BJ (cell line): ENCODE measurements around the gene TNFAIP8L3. TPM values are rescaled to one million over a fixed set of nuclear protein-coding genes. Genes with fewer than 3 reads are reported as not detected.

ENCODE experiments used
- CTCF ChIA-PET: fragments of 350-600 bp; formaldehyde crosslinking; extraction: SDS; loops from one replicate; lab custom pipeline; 2021; ENCODE audit warnings: antibody characterized with exemption, inconsistent platforms; lab: Yijun Ruan, JAX
- POLR2A ChIA-PET: fragments of 300-600 bp; sonication (Branson Sonifier 250); formaldehyde crosslinking; extraction: SDS; loops from one replicate; lab custom pipeline; 2021; ENCODE audit warnings: antibody characterized with exemption; lab: Charles Lee
- DNase-seq: peaks from one replicate; pipeline ENCODE4 v3.0.0-alpha.2; 2011; ENCODE audit warnings: low read depth
- H3K27me3 ChIP-seq: 2 replicates; pipeline ENCODE4 v1.6.0; 2011; ENCODE audit warnings: low read length; ENCODE audit not compliant: control insufficient read depth, insufficient read depth
- H3K36me3 ChIP-seq: 2 replicates; pipeline ENCODE4 v1.5.1; 2011; ENCODE audit warnings: low read length; ENCODE audit not compliant: control insufficient read depth, insufficient read depth
- H3K4me3 ChIP-seq: 2 replicates; pipeline ENCODE4 v1.5.1; 2011; ENCODE audit warnings: low read depth, mild to moderate bottlenecking, control low read depth, low read length
- CTCF ChIP-seq: IDR thresholded peaks from 2 replicates; pipeline ENCODE4 v1.5.1; 2011; ENCODE audit warnings: low read depth, mild to moderate bottlenecking, control low read depth, inconsistent platforms, low read length, moderate library complexity; ENCODE audit not compliant: insufficient read depth
- polyA plus RNA-seq: library from polyadenylated mRNA; depleted of rRNA; stranded (reverse); fragments of >200 nt; gene quantifications from 2 replicates; pipeline ENCODE4 v1.2.3, GENCODE V29; 2011

The TNFAIP8L3 gene
- polyA plus RNA-seq, 1 experiment, result 0.04 TPM

- no peak for TF ChIP-seq CTCF
- Histone ChIP-seq H3K36me3 (no peaks in the 10 kb centered on the region), H3K27me3 (peaks cover 9% of the 10 kb centered on the region; the same call in 1 of the 2 replicates), H3K4me3 (no peak overlapping the region)
- ChIA-PET CTCF (interaction anchor here (0.8 kb wide), 1 partner anchor 77 kb away, joined by 3 read pairs; no protein-coding TSS in a partner anchor), POLR2A (no interaction called here)
- no peak for DNase-seq
Measured at GRCh38 chr15:51086409-51086808, 8.3 kb downstream of the TNFAIP8L3 start.

GRCh38 chr15:51085764-51086163 lies 8.9 kb downstream of the TNFAIP8L3 start:
- no peak for DNase-seq
- TF ChIP-seq CTCF, result no peak
- POLR2A ChIA-PET, result no interaction called here
- H3K27me3 ChIP-seq, result peaks cover 7% of the 10 kb centered on the region; the same call in 1 of the 2 replicates
- H3K36me3 ChIP-seq, result no peaks in the 10 kb centered on the region
- CTCF ChIA-PET, result interaction anchor here (0.8 kb wide), 1 partner anchor 77 kb away, joined by 3 read pairs; no protein-coding TSS in a partner anchor
- H3K4me3 ChIP-seq, result no peak overlapping the region

- no peaks in the 10 kb centered on the region for H3K27me3 ChIP-seq
- CTCF ChIA-PET, result no interaction called here
- POLR2A ChIA-PET, result no interaction called here
- no peak for TF ChIP-seq CTCF
- H3K36me3 ChIP-seq, result no peaks in the 10 kb centered on the region
- DNase-seq, result no peak
- no peak overlapping the region for H3K4me3 ChIP-seq
Measured at GRCh38 chr15:51083641-51084166, 11.0 kb downstream of the TNFAIP8L3 start.

GRCh38 chr15:51082246-51082645 lies 12.5 kb downstream of the TNFAIP8L3 start:
- no peak overlapping the region for H3K4me3 ChIP-seq
- DNase-seq, result no peak
- CTCF ChIA-PET, result interaction anchor here (0.6 to 1.4 kb wide), 3 partner anchors 18 to 117 kb away, joined by 3 to 4 read pairs (median 3); no protein-coding TSS in a partner anchor
- no peak for TF ChIP-seq CTCF
- no peaks in the 10 kb centered on the region for H3K27me3 ChIP-seq
- POLR2A ChIA-PET, result no interaction called here
- H3K36me3 ChIP-seq, result no peaks in the 10 kb centered on the region

GRCh38 chr15:51080286-51080685 lies 14.4 kb downstream of the TNFAIP8L3 start:
- no peak overlapping the region for H3K4me3 ChIP-seq
- no peaks in the 10 kb centered on the region for H3K27me3 ChIP-seq
- no peak for DNase-seq
- no peaks in the 10 kb centered on the region for H3K36me3 ChIP-seq
- ChIA-PET CTCF (no interaction called here), POLR2A (no interaction called here)
- no peak for TF ChIP-seq CTCF
